PC-9 (cell line): Measurements from ENCODE around the gene ERCC3.

ENCODE experiments used
- CTCF ChIP-seq: fragments of 200-600 bp; sonication (generic); conservative IDR thresholded peaks from 2 replicates; pipeline ENCODE4 v1.6.1; 2017; ENCODE audit warnings: mixed run types, antibody characterized with exemption, mild to moderate bottlenecking, moderate library complexity
- EZH2 ChIP-seq: fragments of 200-600 bp; sonication (generic); IDR thresholded peaks from 2 replicates; pipeline ENCODE4 v1.8.0; 2017; ENCODE audit warnings: antibody characterized with exemption, low read depth

GRCh38 chr2:127313406-127313805 is 19.5 kb upstream of the ERCC3 start:
- TF ChIP-seq CTCF = no peak
- TF ChIP-seq EZH2 = no peak
